AG09319 (cell line): ENCODE results near the gene AUH.

ENCODE experiments used
- DNase-seq: peaks from one replicate; pipeline ENCODE4 v3.0.0-alpha.2; 2010; ENCODE audit warnings: low read depth; ENCODE audit errors: extremely low read depth
- CTCF ChIP-seq: IDR thresholded peaks from 2 replicates; pipeline ENCODE4 v1.5.1; 2011; ENCODE audit warnings: low read depth, mild to moderate bottlenecking, inconsistent platforms, low read length, moderate library complexity

Gene AUH

GRCh38 chr9:91191411-91192380, 170.0 kb downstream of the AUH start:
- no peak for DNase-seq
- TF ChIP-seq CTCF, result no peak

GRCh38 chr9:91190062-91190461, 171.7 kb downstream of the AUH start:
- DNase-seq, result no peak
- no peak for TF ChIP-seq CTCF

GRCh38 chr9:91188719-91189590, 172.8 kb downstream of the AUH start:
- DNase-seq, result no peak
- TF ChIP-seq CTCF, result no peak

- TF ChIP-seq CTCF, result no peak
- peak; percentile 66 for DNase-seq
These were observed 173.8 kb downstream of the AUH start for GRCh38 chr9:91187965-91188344.

- DNase-seq, result no peak
- TF ChIP-seq CTCF, result no peak
These were observed 174.3 kb downstream of the AUH start for GRCh38 chr9:91187311-91187964.

- TF ChIP-seq CTCF, result no peak
- DNase-seq, result no peak
These were observed 175.0 kb downstream of the AUH start for GRCh38 chr9:91186632-91187108.
